ENCODE results near the gene NOB1. TPM values are rescaled to one million over a fixed set of nuclear protein-coding genes. Genes with fewer than 3 reads are reported as not detected.
"Not testable (repeated sequence)": the region's sequence is repeated elsewhere in the genome, so short reads cannot be mapped to it uniquely, and the experiment has no call there.

Gene NOB1
- total RNA-seq, 2 donors from 2014 or later = 12.9 to 22.2 TPM

DNA sequence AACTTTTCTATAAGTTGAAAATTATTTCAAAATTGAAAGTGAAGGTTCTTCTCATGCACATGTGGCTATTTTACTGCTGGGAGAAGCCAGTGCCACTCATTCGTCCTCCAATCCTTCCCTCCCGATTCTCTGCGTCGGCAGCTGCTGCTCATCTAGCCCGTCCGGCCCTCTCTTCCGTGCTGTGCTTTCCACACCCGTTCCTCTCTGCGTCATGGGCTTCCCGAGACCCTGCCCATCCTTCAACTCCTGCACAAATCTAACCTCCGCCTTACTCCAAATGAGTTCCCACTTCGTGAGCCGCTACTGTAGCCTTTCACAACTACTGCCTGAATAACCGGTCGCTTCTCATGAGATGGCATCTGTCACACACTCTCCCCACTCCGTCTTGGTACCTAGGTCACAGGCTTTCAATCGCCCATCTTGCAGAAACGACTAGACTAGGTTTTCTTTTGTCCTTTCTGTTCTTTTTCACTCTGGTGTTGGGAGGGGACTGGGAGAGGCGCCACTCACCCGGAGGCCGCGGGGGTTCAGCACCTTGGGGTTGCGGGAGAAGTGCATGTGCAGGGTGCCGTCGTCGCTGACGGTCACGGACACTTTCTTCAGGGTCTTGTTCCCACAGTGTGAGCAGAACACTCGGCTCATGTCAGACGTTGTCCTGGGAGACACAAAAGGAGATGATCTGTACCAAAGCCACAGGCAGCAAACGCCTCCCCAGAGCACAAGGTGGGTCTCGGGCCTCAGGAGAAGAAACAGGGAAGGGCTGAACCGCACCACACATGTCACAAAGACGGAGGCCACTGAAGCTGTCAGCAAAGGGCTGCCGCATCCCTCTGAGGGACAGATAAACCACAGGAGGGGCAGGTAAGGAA lies 10.1 kb downstream of the NOB1 start:
- H3K9me3 ChIP-seq = no peaks in the 10 kb centered on the region

DNA sequence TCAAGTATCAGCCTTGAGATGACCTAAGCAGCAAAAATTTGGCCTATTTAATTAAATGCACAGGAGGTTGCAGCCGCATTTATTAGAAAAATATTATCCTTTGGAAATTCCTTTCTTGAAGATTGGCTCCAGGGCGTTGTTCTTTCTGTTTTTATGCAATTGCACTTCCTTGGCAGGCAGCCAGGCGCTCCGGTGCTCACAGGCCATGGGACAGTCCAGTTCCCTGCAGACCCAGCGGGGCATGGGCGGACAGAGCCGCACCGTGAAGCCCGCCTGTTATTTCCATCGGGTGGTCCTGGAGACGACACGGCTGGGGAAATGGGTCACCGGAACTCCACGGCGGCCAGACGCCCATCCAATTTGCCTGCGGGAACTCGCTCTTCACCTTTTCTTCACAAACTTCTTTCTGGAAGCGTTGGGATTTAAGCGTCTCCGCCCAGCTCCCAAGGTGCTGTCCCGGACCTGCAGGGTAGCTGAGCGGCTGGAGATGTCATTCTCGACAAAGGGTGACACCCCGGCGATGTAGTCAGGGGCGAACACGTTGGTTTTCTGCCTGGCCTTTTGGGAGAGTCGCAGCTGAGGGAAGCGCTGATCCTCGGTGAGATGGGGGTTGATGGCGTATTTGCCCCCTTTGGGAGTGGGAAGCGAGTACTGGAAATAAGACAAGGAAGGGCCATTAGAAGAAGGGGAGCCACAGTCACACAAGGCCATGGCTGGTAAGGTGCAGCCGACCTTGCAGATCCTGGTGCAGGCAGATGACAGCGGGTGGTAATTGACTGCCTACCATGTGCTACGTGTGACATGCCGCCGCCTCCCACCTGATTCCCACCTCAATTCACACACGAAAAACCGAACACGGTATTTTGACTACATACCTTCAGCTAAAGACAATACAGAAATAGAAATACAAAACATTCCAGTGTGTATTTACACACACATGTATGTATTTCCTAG lies 12.5 kb downstream of the NOB1 start:
- H3K4me3 ChIP-seq = no peak overlapping the region
- H3K36me3 ChIP-seq = peaks cover 74% of the 10 kb centered on the region
- DNase-seq (ENCODE audit: low spot score) = peak; percentile 83
- peak overlapping the region in 1 of 2 donors; percentile 8 for H3K27ac ChIP-seq
- H3K9me3 ChIP-seq = no peaks in the 10 kb centered on the region
- peaks cover 0 to 7% of the 10 kb centered on the region in 2 donors for H3K4me1 ChIP-seq
- H3K27me3 ChIP-seq = no peaks in the 10 kb centered on the region
- TF ChIP-seq, protein P1, sequence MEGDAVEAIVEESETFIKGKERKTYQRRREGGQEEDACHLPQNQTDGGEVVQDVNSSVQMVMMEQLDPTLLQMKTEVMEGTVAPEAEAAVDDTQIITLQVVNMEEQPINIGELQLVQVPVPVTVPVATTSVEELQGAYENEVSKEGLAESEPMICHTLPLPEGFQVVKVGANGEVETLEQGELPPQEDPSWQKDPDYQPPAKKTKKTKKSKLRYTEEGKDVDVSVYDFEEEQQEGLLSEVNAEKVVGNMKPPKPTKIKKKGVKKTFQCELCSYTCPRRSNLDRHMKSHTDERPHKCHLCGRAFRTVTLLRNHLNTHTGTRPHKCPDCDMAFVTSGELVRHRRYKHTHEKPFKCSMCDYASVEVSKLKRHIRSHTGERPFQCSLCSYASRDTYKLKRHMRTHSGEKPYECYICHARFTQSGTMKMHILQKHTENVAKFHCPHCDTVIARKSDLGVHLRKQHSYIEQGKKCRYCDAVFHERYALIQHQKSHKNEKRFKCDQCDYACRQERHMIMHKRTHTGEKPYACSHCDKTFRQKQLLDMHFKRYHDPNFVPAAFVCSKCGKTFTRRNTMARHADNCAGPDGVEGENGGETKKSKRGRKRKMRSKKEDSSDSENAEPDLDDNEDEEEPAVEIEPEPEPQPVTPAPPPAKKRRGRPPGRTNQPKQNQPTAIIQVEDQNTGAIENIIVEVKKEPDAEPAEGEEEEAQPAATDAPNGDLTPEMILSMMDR (IDR thresholded peaks at IDR 0.05) = no peak

More for the DNA sequence above, 10.1 kb downstream of the NOB1 start:
- TF ChIP-seq, protein P1 (IDR thresholded peaks at IDR 0.05) = no peak
- H3K4me1 ChIP-seq = peaks cover 0 to 7% of the 10 kb centered on the region in 2 donors
- no peak for DNase-seq (ENCODE audit: low spot score)
- peaks cover 96% of the 10 kb centered on the region for H3K36me3 ChIP-seq
- no peaks in the 10 kb centered on the region for H3K27me3 ChIP-seq
- H3K4me3 ChIP-seq = no peak overlapping the region
- H3K27ac ChIP-seq = no peak overlapping the region

DNA sequence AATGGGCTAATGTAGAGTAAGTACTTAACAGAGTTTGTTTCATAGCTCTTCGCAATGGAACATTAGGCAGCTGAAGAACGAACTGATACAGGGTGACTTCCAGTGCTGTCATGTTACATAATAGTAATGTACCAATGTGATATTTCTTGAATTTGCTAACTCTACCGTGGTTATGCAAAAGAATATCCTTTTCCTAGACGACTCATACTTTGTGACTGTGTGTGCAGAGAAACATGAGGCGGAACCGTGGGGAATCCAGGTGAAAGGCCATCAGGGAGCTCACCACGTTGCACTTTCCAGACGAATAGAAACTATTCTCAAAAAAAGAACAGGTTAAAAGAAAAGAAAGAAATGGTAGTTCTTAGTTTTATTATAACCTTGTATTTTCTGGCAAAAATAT lies 13.2 kb downstream of the NOB1 start:
- H3K36me3 ChIP-seq = peaks cover 68% of the 10 kb centered on the region
- H3K9me3 ChIP-seq = no peaks in the 10 kb centered on the region
- peaks cover 0 to 7% of the 10 kb centered on the region in 2 donors for H3K4me1 ChIP-seq
- H3K27ac ChIP-seq = peak overlapping the region in 1 of 2 donors; percentile 8
- no peaks in the 10 kb centered on the region for H3K27me3 ChIP-seq
- no peak for DNase-seq (ENCODE audit: low spot score)
- TF ChIP-seq, protein P1 (IDR thresholded peaks at IDR 0.05) = no peak
- H3K4me3 ChIP-seq = no peak overlapping the region

DNA sequence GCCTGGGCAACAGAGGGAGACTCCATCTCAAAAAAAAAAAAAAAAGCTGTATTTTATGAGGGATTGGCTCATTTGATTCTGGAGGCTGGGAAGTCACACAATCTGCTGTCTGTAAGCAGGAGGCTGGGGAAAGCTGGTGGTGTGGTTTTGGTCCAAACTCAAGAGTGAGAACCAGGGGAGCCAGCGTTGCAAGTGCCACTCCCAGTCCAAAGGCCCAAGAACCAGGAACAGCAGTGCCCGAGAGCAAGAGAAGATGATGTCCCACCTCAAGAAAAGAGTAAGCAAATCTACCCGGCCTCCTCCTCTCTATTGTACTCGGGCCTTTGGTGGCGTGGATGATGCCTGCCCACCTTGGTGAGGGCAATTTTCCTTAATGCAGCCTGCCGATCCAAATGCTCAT lies 22.6 kb downstream of the NOB1 start:
- Histone ChIP-seq H3K27ac (no peak overlapping the region), H3K4me3 (no peak overlapping the region), H3K9me3 (no peaks in the 10 kb centered on the region), H3K4me1 (peaks cover 0 to 15% of the 10 kb centered on the region in 2 donors), H3K27me3 (no peaks in the 10 kb centered on the region), H3K36me3 (no peaks in the 10 kb centered on the region)
- TF ChIP-seq, protein P1 (IDR thresholded peaks at IDR 0.05) = no peak
- DNase-seq (ENCODE audit: low spot score) = no peak

DNA sequence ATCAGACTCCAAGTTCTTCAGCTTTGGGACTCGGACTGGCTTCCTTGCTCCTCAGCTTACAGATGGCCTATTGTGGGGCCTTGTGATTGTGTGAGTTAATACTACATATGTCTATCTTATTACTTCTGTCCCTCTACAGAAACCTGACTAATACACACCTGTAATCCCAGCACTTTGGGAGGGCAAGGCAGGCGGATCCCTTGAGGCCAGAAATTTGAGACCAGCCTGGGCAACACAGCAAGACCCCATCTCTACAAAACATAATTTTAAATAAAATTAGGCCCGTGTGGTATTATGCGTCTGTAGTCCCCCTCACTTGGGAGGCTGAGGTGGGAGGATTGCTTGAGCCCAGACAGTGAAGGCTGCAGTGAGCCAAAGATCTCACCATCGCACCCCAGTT lies 23.4 kb downstream of the NOB1 start:
- H3K27ac ChIP-seq; DNase-seq (ENCODE audit: low spot score); H3K27me3 ChIP-seq; H3K4me3 ChIP-seq; H3K36me3 ChIP-seq; H3K9me3 ChIP-seq: not testable (repeated sequence)
- peaks cover 0 to 21% of the 10 kb centered on the region in 2 donors for H3K4me1 ChIP-seq

DNA sequence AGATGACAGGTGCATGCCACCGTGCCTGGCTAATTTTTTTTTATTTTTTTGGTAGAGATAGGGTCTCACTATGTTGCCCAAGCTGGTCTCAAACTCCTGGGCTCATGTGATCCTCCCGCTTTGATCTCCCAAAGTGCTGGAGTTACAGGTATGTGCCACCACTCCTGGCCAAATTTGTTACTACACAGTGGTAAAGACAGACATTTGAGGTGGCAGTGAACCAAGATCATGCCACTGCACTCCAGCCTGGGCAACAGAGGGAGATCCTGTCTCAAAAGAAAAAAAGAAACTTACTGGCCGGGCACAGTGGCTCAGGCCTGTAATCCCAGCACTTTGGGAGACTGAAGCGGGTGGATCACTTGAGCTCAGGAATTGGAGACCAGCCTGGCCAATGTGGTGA lies 25.7 kb downstream of the NOB1 start:
- H3K27ac ChIP-seq = peak overlapping the region in 1 of 2 donors; percentile 14

More for the DNA sequence above, 25.7 kb downstream of the NOB1 start:
- DNase-seq (ENCODE audit: low spot score); H3K27me3 ChIP-seq; H3K9me3 ChIP-seq; H3K4me3 ChIP-seq; H3K36me3 ChIP-seq: not testable (repeated sequence)
- H3K4me1 ChIP-seq = peaks cover 0 to 35% of the 10 kb centered on the region in 2 donors
